ENCODE results near the gene CSK.

Gene CSK

GRCh38 chr15:74781431-74782258, at the start of gene CSK:
Gene CSK (plus strand): TSS chr15:74782080. CDS start chr15:74798298, 16,218 bp downstream.
- peaks cover 77% of the 10 kb centered on the region for H3F3A ChIP-seq (ENCODE audit: control insufficient read depth, insufficient read depth)
- H3K4me1 ChIP-seq (ENCODE audit: control insufficient read depth, low read length) = peaks cover 83% of the 10 kb centered on the region
- peaks cover 44% of the 10 kb centered on the region for H3K36me3 ChIP-seq (ENCODE audit: control insufficient read depth, low read length)
- TF ChIP-seq CTCF (IDR thresholded peaks at IDR 0.05; ENCODE audit: low read depth, low read length, poor library complexity, severe bottlenecking) (peak; percentile 29), EZH2phosphoT487 (IDR thresholded peaks at IDR 0.05; ENCODE audit: borderline replicate concordance, low read length) (no peak)
- peaks cover 70% of the 10 kb centered on the region for H3K79me2 ChIP-seq (ENCODE audit: control insufficient read depth, low read length)
- H4K20me1 ChIP-seq (ENCODE audit: control insufficient read depth, insufficient read depth, low read depth, low read length) = no peaks in the 10 kb centered on the region
- H3K27me3 ChIP-seq (ENCODE audit: control insufficient read depth, low read length) = no peaks in the 10 kb centered on the region
- peak within 1 kb of the TSS; percentile 98 for H3K4me3 ChIP-seq (ENCODE audit: low read length)
- H3K9me2 ChIP-seq (replicated peaks; ENCODE audit: control insufficient read depth, low read length) = no peaks in the 10 kb centered on the region
- no peaks in the 10 kb centered on the region for H3K9me3 ChIP-seq (ENCODE audit: control insufficient read depth, insufficient read depth, low read length)
- H3K4me2 ChIP-seq (ENCODE audit: low read length) = peak within 1 kb of the TSS; percentile 100
- peak within 1 kb of the TSS; percentile 99 for H3K27ac ChIP-seq (ENCODE audit: low read depth, low read length)

- TF ChIP-seq EZH2phosphoT487 (IDR thresholded peaks at IDR 0.05; ENCODE audit: borderline replicate concordance, low read length) (no peak), CTCF (IDR thresholded peaks at IDR 0.05; ENCODE audit: low read depth, low read length, poor library complexity, severe bottlenecking) (no peak)
These were observed 49.0 kb upstream of the CSK start for GRCh38 chr15:74732846-74733245.

GRCh38 chr15:74733269-74733668, 48.6 kb upstream of the CSK start:
- Histone ChIP-seq H3K27me3 (ENCODE audit: control insufficient read depth, low read length) (peaks cover 24% of the 10 kb centered on the region), H3K9me3 (ENCODE audit: control insufficient read depth, insufficient read depth, low read length) (0 out of 2 replicates have a peak, but pooled peaks cover 4% of the 10 kb centered on the region), H3K9me2 (replicated peaks; ENCODE audit: control insufficient read depth, low read length) (no peaks in the 10 kb centered on the region), H3K36me3 (ENCODE audit: control insufficient read depth, low read length) (no peaks in the 10 kb centered on the region), H3K27ac (ENCODE audit: low read depth, low read length) (no peak overlapping the region), H3K4me1 (ENCODE audit: control insufficient read depth, low read length) (peaks cover 3% of the 10 kb centered on the region; the same call in 1 of the 2 replicates), H3F3A (ENCODE audit: control insufficient read depth, insufficient read depth) (no peaks in the 10 kb centered on the region), H3K79me2 (ENCODE audit: control insufficient read depth, low read length) (no peaks in the 10 kb centered on the region), H3K4me2 (ENCODE audit: low read length) (no peak overlapping the region), H4K20me1 (ENCODE audit: control insufficient read depth, insufficient read depth, low read depth, low read length) (no peaks in the 10 kb centered on the region), H3K4me3 (ENCODE audit: low read length) (no peak overlapping the region)
- no peak for TF ChIP-seq CTCF (IDR thresholded peaks at IDR 0.05; ENCODE audit: low read depth, low read length, poor library complexity, severe bottlenecking)
- TF ChIP-seq EZH2phosphoT487 (IDR thresholded peaks at IDR 0.05; ENCODE audit: borderline replicate concordance, low read length) = no peak

More at GRCh38 chr15:74732846-74733245, 49.0 kb upstream of the CSK start:
- Histone ChIP-seq H3K9me3 (ENCODE audit: control insufficient read depth, insufficient read depth, low read length) (no peaks in the 10 kb centered on the region), H3K4me2 (ENCODE audit: low read length) (no peak overlapping the region), H3F3A (ENCODE audit: control insufficient read depth, insufficient read depth) (no peaks in the 10 kb centered on the region), H3K9me2 (replicated peaks; ENCODE audit: control insufficient read depth, low read length) (no peaks in the 10 kb centered on the region), H3K79me2 (ENCODE audit: control insufficient read depth, low read length) (no peaks in the 10 kb centered on the region), H3K4me1 (ENCODE audit: control insufficient read depth, low read length) (no peaks in the 10 kb centered on the region), H4K20me1 (ENCODE audit: control insufficient read depth, insufficient read depth, low read depth, low read length) (no peaks in the 10 kb centered on the region), H3K27me3 (ENCODE audit: control insufficient read depth, low read length) (peaks cover 24% of the 10 kb centered on the region), H3K36me3 (ENCODE audit: control insufficient read depth, low read length) (no peaks in the 10 kb centered on the region), H3K27ac (ENCODE audit: low read depth, low read length) (no peak overlapping the region), H3K4me3 (ENCODE audit: low read length) (no peak overlapping the region)

All from DOHH2 (cell line).